HG03108 (cell line): ENCODE results near the gene PLXNB1.

Experiments
- ATAC-seq: cut with Tn5 transposase; IDR thresholded peaks from one replicate; pipeline ENCODE4 v1.9.1; 2021; ENCODE audit warnings: moderate library complexity; ENCODE audit not compliant: unreplicated experiment

PLXNB1 gene

DNA sequence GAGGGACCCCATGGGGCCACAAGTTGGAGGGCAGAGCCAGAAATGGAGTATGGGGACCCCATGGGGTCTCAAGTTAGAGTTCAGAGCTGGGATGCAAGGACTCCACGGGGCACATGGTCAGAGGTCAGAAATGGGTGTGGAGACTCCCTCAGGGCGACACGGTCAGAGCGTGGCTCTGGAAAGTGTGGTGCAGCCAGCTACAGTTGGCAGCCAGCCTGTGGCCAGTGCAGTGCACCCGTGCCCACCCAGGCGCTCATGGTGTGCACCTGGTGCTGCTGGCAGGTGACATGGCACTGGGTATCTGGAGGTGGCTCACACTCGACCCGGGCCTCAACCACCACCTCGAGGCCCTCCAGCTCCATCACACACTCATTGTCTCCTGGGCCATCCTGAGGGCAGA, 11.2 kb downstream of the PLXNB1 start:
- no peak for ATAC-seq

GRCh38 chr3:48418140-48418539, 11.7 kb downstream of the PLXNB1 start:
- ATAC-seq, result no peak

GRCh38 chr3:48417529-48418108, 12.3 kb downstream of the PLXNB1 start:
- no peak for ATAC-seq

DNA sequence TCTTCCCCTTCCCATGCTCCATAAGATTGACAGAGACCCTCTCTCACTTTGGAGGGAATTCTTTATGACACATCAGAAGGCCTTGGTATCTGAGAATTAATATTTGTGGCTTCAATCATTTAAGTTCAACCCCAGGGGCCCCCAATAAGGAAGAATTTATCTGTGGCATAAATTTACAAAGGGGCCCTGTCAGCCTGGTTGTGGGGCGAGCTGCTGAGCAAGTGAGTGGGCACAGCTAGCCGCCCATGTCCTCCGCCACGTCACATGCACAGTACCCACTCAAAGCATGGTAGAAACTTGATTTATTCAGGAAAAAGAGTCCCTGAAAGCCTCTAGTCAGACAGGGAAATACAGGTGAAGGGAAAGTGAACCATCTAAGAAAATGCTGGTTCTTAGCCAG, 13.3 kb downstream of the PLXNB1 start:
- ATAC-seq, result no peak

GRCh38 chr3:48416091-48416505, 13.8 kb downstream of the PLXNB1 start:
- no peak for ATAC-seq

DNA sequence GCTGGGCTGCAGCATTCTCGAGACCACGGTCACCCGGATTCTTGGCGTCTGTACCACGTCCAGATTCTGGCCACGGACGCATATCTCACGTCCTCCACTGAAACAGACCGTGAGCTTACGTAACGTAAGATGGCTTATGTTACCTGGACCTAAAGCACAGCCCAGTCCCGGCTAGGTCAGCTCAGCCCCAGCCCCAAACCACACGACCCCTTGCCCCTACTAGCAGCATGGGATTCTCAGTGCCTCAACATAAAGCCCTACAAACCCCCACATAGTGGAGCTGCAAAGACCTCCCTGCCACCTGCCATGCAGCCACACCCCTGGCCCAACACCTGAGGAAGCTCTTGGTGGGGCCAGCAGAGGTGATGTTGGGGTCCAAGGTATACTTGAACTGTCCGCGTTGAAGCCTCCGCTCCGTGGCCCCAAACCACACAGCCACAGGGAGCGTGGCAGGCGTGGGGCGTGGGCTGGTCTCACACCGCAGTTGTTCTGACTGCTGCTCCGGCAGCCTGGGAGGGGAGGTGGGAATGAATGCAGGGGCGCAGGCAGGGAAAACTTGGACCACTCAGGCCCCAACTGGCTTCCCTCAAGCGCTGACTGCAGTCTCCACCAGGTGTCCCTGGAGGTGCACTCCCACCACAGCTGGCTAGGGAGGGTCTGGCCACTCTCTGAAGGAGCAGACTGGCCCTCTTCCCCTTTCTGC, 14.5 kb downstream of the PLXNB1 start:
- ATAC-seq, result no peak

- no peak for ATAC-seq
Measured at GRCh38 chr3:48414376-48415250, 15.3 kb downstream of the PLXNB1 start.

DNA sequence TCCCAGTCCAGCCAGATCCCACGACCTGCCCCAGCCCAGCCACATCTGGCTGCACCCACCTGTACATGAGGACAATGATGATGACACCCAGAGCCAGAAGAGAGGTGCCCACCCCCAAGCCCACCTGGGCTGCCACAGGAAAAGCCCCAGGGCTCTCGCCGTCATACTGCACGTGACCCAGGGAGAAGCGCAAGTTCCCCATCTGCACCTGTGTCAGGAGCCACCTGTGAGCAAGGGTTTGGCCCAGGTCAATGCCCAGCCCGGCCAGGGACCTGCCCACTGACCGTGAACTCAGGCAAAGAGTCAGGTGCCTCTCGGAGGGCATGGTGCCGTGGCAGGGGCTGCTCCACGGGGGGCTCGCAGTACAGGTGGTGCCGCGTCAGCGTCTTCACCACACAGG, 16.3 kb downstream of the PLXNB1 start:
- no peak for ATAC-seq

DNA sequence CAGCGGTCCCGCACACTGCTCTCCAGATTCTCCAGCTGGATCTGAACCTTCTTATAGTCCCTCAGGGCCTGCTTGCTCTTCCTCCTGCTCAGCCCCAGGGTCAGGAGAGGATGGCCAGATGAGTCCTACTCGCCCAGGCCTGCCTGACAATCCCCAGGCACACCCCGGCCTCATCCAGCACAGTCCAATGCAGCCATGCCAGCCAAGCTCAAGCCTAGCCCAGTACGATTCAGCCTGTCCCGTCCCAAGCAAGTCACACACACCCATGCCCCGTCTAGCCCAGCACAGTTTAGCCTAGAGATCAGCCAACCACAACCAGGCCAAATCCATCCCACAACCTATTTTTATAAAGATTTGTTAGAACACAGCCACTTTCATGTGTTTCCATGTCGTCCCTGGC, 16.8 kb downstream of the PLXNB1 start:
- no peak for ATAC-seq

GRCh38 chr3:48412375-48413001, 17.4 kb downstream of the PLXNB1 start:
- ATAC-seq, result no peak

DNA sequence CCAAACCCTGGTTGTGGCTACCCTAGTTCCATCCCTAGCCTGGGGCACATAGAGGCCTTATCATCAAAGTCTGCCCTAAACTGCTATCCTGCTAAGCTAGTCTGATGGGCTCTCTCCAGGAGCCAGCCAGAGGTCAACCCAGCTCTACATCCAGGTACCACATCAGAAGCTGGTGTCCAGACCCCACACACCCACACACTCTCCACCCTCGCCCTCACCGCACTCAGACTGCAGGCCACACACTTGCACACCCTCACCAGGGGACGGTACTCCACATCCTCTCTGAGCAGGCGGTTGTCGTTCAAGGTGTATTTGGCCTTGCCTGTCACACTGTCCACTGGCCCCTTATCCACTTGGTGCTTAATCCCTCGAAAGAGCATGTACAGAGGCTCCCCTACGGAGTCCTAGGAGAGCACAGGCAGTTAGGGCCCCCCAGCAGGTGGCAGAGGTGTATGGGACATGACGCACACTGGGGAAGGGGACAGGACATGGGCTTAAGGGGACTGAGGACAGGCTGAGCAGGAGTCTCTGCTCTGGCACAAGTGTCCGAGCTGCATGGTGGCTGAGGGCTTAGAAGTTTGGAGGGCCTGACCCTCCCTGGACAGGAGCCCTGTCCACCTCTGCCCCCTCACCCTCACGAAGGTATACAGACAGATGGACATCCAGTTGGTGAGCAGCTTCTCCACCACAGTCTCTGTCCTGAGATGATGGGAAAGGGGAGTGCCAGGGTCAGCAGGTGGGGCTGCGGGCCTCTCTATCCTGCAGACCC, 18.1 kb downstream of the PLXNB1 start:
- ATAC-seq, result no peak

DNA sequence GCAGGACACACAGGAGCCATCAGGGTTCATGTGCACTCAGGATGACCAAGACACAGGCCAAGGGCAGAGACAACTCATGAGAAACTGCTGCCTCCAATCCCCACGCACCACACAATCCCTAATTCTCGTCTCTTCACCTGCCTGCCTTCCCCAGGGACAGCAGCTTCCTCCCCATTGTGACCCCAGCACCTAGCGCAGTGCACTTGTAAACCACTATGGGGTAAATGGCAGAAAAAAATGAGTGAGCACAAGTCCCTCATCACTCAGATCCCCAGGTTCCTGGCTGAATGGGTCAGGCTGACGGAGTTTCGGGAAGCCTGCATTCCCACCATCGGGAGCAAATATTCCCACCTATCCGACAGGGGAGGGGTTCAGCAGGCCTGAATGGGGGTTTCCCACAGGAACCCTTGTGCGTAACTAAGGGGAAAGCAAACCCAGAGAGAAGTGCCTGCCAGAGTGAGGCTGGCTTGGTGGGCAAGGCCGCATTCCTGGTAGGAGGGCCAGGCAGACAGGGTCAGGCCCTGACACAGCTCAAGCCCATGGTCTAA, 18.8 kb downstream of the PLXNB1 start:
- ATAC-seq, result no peak

DNA sequence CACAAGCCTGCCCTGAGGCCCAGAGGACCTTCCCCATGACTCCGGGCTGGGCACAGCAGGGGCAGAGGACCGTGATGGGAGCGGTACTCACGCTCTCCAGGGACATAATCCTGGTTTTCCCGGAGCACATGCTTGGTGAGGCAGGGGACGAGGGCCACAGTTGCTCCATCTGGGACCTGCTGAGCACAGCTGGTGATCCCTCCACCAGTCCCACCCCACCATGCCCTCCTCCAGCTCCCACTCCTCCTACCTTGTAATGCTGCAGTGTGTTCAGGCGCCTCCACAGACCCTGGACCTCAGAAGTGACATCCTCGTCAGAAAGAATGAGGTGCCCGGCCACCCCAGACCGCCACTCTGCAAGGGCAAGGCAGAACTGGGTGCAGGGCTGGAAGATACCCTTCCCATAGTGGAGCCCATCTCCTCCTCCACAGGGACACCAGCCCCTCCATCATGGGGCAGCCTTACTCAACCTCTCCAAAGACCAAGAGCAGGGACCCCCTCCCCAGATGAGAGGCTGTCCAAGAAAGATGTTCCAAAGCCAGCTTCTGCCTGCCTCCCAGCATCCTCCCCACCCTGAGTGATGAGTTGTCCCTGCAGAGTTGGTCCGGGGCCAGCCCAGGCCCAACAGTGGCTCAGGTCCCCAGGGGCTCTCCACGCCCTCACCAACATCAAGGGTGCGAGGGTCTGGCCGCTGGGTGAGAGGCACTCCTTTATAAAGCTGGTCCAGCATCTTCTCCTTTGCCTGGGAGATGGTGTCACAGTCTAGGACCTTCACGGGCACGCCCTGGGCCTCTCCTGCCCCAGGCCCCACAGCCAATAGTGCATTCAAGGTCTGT, 19.5 kb downstream of the PLXNB1 start:
- ATAC-seq, result no peak

GRCh38 chr3:48409291-48410201, 20.3 kb downstream of the PLXNB1 start:
- no peak for ATAC-seq

GRCh38 chr3:48408823-48409281, 21.0 kb downstream of the PLXNB1 start:
- ATAC-seq, result no peak

- ATAC-seq, result no peak
Measured at GRCh38 chr3:48407542-48408099, 22.3 kb downstream of the PLXNB1 start.

- ATAC-seq, result no peak
Measured at GRCh38 chr3:48406443-48407431, 23.1 kb downstream of the PLXNB1 start.
